ENCODE results near the gene APCDD1L. TPM values are rescaled to one million over a fixed set of nuclear protein-coding genes. Genes with fewer than 3 reads are reported as not detected.
"Not testable (repeated sequence)": the region's sequence is repeated elsewhere in the genome, so short reads cannot be mapped to it uniquely, and the experiment has no call there.

Gene APCDD1L
- total RNA-seq, 2 experiments from 2014 or later = not detected

DNA sequence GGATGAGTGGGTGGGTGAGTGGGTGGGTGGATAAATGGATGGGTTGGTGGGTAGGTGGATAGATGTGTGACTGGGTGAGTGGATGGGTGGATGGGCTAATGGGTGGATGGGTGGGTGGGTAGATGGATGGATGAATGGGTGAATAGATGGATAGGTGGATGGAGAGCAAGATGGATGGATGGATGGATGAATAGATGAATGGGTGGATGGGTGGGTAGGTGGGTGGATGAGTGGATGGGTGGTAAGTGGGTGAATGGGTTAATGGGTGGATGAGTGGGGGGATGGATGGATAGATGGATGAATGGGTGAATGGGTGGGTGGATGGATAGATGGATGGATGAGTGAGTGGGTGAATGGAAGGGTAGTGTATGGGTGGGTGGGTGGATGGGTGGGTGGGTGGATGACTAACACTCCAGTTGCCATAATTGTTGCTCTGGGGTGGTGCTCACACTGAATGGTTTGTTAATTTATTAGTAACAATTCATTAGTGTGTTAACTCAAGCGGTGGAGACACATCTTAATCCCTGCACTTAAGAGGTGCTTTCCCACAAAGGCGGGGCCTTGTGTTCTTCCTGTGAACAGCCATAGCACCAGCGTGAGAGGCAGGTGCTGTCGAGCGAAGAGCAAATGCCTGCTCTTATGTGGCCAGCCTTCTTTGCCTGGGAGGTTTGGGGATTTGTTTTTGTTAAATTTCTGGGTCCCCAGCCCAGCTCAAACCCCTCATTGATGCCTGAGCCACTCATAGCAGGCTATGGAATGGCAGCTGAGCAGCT is 4.9 kb upstream of the APCDD1L start:
- peaks cover 18% of the 10 kb centered on the region for H3K27me3 Mint-ChIP-seq (ENCODE audit: low read depth)
- no peaks in the 10 kb centered on the region for H3K36me3 Mint-ChIP-seq (ENCODE audit: low read depth)
- no peak overlapping the region for H3K4me3 Mint-ChIP-seq
- ATAC-seq = no peak
- H3K9me3 Mint-ChIP-seq (ENCODE audit: insufficient read depth) = no peaks in the 10 kb centered on the region
- CTCF ChIA-PET = no interaction called here
- no peak overlapping the region for H3K27ac Mint-ChIP-seq
- no peak for DNase-seq
- H3K4me1 Mint-ChIP-seq (ENCODE audit: low read depth) = no peaks in the 10 kb centered on the region
- POLR2A ChIA-PET = interaction anchor here (0.6 kb wide), 1 partner anchor 11 kb away, joined by 3 read pairs; no protein-coding TSS in a partner anchor

DNA sequence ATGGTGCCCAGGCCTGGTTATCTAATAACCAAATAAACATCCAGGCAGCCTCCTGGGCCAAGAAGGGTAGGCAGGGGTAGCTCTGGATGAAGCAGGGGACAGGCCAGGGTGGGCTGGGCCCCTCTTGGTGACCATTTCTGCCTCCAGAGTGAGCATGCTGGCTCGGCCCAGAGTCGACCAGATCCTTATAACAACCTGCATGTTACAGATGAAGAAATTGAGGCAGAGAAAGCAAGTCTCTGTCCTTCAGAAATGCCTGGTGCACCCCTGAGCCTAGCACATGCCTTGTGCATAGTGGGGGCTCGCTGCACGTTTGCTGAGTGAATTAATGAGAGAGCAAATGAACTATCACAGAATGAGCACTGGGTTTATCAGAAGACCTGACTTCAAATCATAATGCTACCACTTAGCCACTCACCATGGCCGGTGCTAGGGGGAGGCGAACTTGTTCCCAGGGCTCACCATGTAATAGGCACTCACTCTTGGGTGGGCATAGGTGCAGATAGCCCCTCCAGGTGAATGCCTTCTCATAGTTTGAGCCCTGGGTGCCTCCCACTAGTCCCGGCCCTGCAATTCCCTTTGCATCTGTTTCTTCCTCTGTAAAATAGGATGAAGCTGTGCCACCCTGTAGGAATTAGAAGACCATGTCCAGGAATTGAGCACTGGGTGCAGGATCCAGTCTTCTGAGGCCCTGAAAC is 3.8 kb upstream of the APCDD1L start:
- DNase-seq (no peak), ATAC-seq (no peak)
- no peak overlapping the region for H3K4me3 Mint-ChIP-seq
- ChIA-PET CTCF (no interaction called here), POLR2A (no interaction called here)
- H3K27me3 Mint-ChIP-seq (ENCODE audit: low read depth) = peaks cover 23% of the 10 kb centered on the region
- H3K4me1 Mint-ChIP-seq (ENCODE audit: low read depth) = no peaks in the 10 kb centered on the region
- H3K36me3 Mint-ChIP-seq (ENCODE audit: low read depth) = no peaks in the 10 kb centered on the region
- H3K27ac Mint-ChIP-seq = no peak overlapping the region
- no peaks in the 10 kb centered on the region for H3K9me3 Mint-ChIP-seq (ENCODE audit: insufficient read depth)

DNA sequence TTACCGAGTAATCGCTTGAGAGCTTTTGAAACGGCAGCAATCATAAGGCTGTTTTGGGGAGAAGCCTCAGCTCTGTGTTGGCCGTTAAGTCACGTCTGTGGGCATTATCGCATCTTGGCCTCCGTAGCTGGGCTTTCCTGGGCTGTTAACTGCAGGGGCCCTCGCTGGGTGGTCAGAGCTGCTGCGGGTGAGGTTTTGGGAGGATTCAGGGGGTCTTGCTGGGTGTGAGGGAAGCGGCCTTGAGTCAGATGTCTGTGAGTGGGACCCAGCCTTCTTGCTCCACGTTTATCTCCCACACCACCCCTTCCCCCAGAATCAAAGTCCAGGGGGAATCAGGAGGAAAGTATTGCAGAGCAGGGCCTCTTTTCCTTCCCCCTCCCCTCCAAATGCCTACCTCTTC is 3.2 kb upstream of the APCDD1L start:
- no peaks in the 10 kb centered on the region for H3K9me3 Mint-ChIP-seq (ENCODE audit: insufficient read depth)
- no peak overlapping the region for H3K4me3 Mint-ChIP-seq
- ChIA-PET POLR2A (no interaction called here), CTCF (no interaction called here)
- H3K4me1 Mint-ChIP-seq (ENCODE audit: low read depth) = no peaks in the 10 kb centered on the region
- no peaks in the 10 kb centered on the region for H3K36me3 Mint-ChIP-seq (ENCODE audit: low read depth)
- peaks cover 29% of the 10 kb centered on the region for H3K27me3 Mint-ChIP-seq (ENCODE audit: low read depth)
- H3K27ac Mint-ChIP-seq = no peak overlapping the region
- DNase-seq = no peak
- no peak for ATAC-seq

DNA sequence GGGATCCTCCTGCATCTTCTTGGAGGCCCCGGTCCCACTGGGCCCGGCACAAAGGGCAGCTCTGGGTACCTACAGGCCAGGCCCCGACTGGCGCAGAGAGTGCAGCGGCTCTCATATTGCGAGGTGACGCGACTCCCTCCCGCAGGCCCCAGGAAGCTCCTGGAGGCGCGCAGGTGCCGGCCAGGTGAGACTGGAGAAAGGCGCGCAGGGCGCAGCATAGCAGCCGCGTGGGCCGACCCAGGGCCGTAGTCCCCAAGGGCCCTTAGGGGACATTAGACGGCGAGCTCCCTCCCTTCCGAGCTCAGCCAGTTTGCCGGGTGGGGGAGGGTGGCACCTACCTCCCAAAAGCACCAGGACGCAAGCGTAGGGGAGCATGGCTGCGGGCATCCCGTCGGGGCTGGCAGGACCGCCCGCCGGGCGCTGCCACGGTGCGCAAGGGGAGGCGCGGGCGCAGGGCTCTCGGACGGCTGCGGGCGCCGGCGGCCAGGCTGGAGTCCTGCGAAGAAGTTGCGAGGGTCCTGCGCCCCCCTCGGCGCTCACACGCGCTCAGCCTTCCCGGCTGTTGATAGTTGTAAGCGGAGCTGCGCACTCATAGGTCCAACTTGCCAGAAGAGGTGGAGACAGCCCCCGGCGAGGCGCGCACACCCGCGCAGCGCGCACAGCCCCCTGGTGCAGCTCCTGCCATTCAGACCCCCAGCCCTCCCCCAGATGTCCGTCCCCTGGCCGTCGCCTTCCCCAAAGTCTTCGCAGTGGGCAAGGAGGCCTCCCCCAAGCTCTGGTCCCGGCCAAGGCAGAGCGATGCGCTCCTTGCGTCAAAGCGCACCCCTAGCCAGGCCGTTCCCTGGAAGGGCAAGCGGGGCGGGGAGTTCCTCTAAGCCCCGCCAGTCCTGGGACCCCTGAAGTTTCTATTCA is 622 bp downstream of the APCDD1L start:
- DNase-seq (no peak), ATAC-seq (no peak)
- no peak overlapping the region for H3K27ac Mint-ChIP-seq
- no peaks in the 10 kb centered on the region for H3K36me3 Mint-ChIP-seq (ENCODE audit: low read depth)
- no peak overlapping the region for H3K4me3 Mint-ChIP-seq
- ChIA-PET CTCF (no interaction called here), POLR2A (no interaction called here)
- no peaks in the 10 kb centered on the region for H3K4me1 Mint-ChIP-seq (ENCODE audit: low read depth)
- no peaks in the 10 kb centered on the region for H3K9me3 Mint-ChIP-seq (ENCODE audit: insufficient read depth)
- peaks cover 33% of the 10 kb centered on the region for H3K27me3 Mint-ChIP-seq (ENCODE audit: low read depth)

DNA sequence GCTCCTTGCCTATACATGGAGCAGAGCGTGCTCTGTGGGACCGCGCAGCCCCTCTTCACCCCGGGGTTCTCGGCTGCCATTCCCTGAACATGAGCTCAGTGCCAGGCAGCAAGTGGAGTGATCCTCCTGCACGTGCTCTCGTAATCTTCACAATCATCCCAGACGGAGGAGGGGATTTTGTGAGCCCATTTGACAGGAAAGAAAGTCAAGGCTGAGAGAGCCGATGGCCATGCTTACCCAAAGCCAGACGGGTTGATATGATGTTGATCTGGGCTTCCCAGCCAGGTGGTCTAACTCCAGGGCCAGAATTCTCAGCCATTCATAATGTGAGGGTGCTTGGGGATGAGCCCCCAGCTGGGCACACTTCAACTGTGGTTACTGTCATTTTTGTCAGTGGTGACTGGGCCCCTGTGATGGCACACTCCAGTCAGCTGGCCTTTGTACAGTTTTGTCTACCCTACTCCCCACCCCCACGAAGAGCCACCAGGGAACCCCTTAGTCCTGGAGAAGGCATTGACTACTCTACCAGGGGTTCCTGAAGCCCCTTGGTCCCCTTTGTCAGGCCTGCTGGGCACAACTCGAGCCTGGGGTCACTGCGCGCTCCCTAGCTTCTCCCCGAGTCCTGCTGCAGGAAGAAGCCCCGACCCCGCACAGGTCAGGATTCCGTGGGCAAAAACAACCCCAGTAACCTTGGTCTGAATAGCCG is 1.5 kb downstream of the APCDD1L start:
- CTCF ChIA-PET = no interaction called here
- H3K36me3 Mint-ChIP-seq (ENCODE audit: low read depth) = no peaks in the 10 kb centered on the region
- DNase-seq = no peak

DNA sequence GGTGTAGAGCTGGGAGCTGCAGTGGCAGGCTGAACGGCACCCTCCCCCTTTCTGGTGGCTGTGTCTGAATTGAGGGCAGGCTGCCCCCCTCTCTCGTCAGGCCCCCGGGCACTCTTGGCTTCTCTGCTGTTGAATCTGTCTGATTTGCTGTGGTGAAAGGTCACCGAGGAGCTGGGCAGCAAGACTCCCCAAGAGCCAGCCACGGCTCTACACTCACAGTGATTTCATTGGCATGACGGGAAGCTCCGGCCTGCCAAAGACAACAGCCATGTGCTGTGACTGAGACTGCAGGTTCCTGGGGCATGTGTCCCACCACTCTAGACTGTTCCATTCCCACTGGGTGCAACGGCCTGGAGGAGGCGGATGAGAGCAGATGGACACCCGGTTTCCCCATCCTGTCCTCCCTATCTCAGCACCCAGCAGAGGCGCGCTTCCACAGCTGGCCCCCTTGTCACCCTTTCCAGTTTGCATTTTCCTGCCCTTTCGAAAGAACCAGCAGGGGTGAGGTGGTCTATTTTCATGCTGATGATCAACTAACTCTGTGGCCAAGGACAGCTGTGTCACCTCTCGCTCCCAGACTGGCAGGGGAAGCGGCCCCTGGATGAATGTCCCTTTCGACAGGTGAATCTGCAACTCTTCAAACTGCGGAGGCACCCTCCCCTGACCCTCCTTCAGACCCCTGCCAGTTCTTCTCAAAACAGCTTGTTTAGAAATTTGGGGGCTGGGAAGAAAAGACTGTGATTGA is 2.2 kb downstream of the APCDD1L start:
- no peak overlapping the region for H3K4me3 Mint-ChIP-seq
- ChIA-PET CTCF (no interaction called here), POLR2A (no interaction called here)
- no peak overlapping the region for H3K27ac Mint-ChIP-seq
- H3K4me1 Mint-ChIP-seq (ENCODE audit: low read depth) = no peaks in the 10 kb centered on the region
- no peaks in the 10 kb centered on the region for H3K9me3 Mint-ChIP-seq (ENCODE audit: insufficient read depth)
- no peaks in the 10 kb centered on the region for H3K36me3 Mint-ChIP-seq (ENCODE audit: low read depth)
- DNase-seq (no peak), ATAC-seq (no peak)
- H3K27me3 Mint-ChIP-seq (ENCODE audit: low read depth) = peaks cover 33% of the 10 kb centered on the region

More for the DNA sequence above, 1.5 kb downstream of the APCDD1L start:
- ATAC-seq = no peak
- POLR2A ChIA-PET = interaction anchor here (0.6 kb wide), 1 partner anchor 406 kb away, joined by 3 read pairs; no protein-coding TSS in a partner anchor
- H3K4me3 Mint-ChIP-seq = no peak overlapping the region
- H3K4me1 Mint-ChIP-seq (ENCODE audit: low read depth) = no peaks in the 10 kb centered on the region
- no peaks in the 10 kb centered on the region for H3K9me3 Mint-ChIP-seq (ENCODE audit: insufficient read depth)
- no peak overlapping the region for H3K27ac Mint-ChIP-seq
- peaks cover 33% of the 10 kb centered on the region for H3K27me3 Mint-ChIP-seq (ENCODE audit: low read depth)

DNA sequence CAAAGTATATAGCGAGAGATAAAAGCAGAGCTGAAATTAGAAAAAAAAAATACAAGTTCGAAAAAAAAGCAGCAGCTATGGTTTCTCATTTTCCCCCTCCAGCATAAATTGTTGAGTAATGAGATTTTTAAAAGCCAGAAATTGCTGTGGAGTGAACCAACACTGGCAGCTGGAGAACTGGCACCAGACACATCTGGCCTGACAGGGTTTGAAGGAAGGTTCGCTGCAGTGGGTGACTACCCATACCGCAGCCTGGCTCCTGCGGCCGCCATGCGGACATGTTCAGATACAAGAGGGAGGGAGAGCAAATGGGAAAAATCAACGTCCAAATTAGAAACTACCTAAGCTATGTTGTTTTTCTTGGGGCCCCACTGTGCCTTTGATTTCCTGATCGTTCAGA is 3.3 kb downstream of the APCDD1L start:
- no peaks in the 10 kb centered on the region for H3K4me1 Mint-ChIP-seq (ENCODE audit: low read depth)
- H3K36me3 Mint-ChIP-seq (ENCODE audit: low read depth) = no peaks in the 10 kb centered on the region
- no peak overlapping the region for H3K4me3 Mint-ChIP-seq
- H3K27me3 Mint-ChIP-seq (ENCODE audit: low read depth) = peaks cover 29% of the 10 kb centered on the region
- H3K9me3 Mint-ChIP-seq (ENCODE audit: insufficient read depth) = peaks cover under 1% of the 10 kb centered on the region
- no peak overlapping the region for H3K27ac Mint-ChIP-seq
- ATAC-seq = no peak
- ChIA-PET CTCF (no interaction called here), POLR2A (no interaction called here)
- no peak for DNase-seq

DNA sequence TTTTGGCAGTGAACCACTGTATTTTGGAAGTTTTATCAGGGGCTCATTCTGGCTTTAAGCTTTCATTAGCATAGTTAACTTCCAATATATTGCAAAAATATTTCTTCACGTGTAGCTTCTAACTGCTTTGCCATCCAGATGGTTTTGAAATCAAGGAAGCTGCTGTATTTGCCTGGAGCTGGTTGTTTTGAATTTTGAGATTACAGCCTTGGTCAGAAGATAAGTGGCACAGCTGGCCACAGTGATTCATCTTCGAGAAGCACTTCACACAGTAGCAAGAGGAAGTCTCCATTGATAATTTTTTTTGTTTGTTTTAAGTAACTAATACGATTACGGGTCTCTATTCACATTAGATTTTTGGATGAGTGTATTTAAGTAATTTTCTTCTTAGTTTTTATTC is 3.8 kb downstream of the APCDD1L start:
- H3K4me3 Mint-ChIP-seq = no peak overlapping the region
- POLR2A ChIA-PET = no interaction called here

DNA sequence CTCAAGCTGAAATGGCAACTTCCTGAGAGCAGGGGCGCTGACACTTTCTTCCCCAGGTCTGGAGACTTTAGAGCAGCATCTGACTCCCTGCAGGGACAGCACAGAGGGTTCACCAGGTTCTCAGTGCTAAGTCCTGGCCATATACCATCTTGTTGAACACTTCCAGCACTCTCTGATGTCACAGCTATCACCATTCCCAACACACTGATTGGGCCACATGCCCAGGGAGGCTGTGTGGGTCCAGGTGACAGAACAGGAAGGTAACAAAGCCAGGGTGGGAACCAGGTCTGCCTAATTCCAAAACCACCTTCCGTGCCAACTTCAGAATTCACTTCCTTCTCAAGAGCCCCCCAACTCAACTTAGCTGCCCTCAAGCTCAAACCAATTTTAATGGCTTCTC is 4.3 kb downstream of the APCDD1L start:
- POLR2A ChIA-PET = no interaction called here
- Mint-ChIP-seq H3K27me3 (ENCODE audit: low read depth) (peaks cover 23% of the 10 kb centered on the region), H3K27ac (no peak overlapping the region), H3K4me3 (no peak overlapping the region), H3K36me3 (ENCODE audit: low read depth) (no peaks in the 10 kb centered on the region), H3K9me3 (ENCODE audit: insufficient read depth) (peaks cover 10% of the 10 kb centered on the region), H3K4me1 (ENCODE audit: low read depth) (no peaks in the 10 kb centered on the region)
- ATAC-seq = no peak
- no peak for DNase-seq
- CTCF ChIA-PET = no interaction called here

More for the DNA sequence above, 3.8 kb downstream of the APCDD1L start:
- Mint-ChIP-seq H3K9me3 (ENCODE audit: insufficient read depth) (peaks cover 6% of the 10 kb centered on the region), H3K27ac (no peak overlapping the region), H3K27me3 (ENCODE audit: low read depth) (peaks cover 27% of the 10 kb centered on the region), H3K36me3 (ENCODE audit: low read depth) (no peaks in the 10 kb centered on the region), H3K4me1 (ENCODE audit: low read depth) (no peaks in the 10 kb centered on the region)
- ATAC-seq (no peak), DNase-seq (no peak)
- CTCF ChIA-PET = no interaction called here

DNA sequence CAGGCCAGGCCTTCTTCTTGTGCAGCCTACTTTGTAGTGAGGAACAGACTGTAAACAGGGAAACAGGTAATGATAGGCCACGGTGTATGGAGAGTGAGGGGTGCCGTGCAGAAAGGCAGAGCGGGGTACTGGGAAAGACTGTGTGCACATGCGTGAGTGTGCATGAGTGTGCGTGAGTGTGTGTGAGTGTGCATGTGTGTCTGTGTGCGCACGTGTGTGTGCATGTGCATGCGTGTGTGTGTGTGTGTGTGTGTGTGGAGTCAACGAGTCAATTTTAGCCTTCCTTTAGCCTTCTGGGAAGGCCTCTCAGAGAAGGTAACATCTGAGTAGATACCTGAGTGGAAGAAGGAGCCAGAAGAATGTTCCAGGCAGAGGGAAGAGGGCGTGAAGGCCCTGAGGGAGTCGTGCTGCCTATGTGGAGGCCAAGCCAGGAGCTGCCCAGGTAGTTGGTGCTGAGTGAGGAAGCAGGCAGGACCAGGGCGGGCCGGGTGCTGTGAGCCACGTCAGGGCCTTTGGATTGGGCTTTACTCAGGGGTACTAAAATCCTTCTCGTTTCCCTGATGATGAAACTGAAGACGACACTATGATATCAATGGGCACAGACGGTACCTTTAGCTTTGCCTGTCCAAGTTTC is 6.3 kb downstream of the APCDD1L start:
- Mint-ChIP-seq H3K4me3 (no peak overlapping the region), H3K27ac (no peak overlapping the region), H3K36me3 (ENCODE audit: low read depth) (no peaks in the 10 kb centered on the region), H3K4me1 (ENCODE audit: low read depth) (no peaks in the 10 kb centered on the region), H3K9me3 (ENCODE audit: insufficient read depth) (peaks cover 15% of the 10 kb centered on the region), H3K27me3 (ENCODE audit: low read depth) (peaks cover 9% of the 10 kb centered on the region)
- POLR2A ChIA-PET = no interaction called here
- DNase-seq = no peak
- no peak for ATAC-seq
- CTCF ChIA-PET = no interaction called here

DNA sequence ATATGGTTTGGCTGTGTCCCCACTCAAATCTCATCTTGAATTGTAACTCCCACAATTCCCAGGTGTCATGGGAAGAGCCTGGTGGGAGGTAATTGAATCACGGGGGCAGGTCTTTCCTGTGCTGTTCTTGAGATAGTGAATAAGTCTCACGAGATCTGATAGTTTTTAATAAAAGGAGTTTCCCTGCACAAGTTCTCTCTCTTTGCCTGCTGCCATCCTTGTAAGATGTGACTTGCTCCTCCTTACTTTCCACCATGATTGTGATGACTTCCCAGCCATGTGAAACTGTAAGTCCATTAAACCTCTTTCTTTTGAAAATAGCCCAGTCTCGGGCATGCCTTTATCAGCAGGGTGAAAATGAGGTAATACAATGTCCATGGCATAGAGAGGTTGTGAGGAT is 8.2 kb downstream of the APCDD1L start:
- H3K4me3 Mint-ChIP-seq; DNase-seq; CTCF ChIA-PET; H3K27ac Mint-ChIP-seq; H3K27me3 Mint-ChIP-seq (ENCODE audit: low read depth); H3K36me3 Mint-ChIP-seq (ENCODE audit: low read depth); POLR2A ChIA-PET; ATAC-seq; H3K4me1 Mint-ChIP-seq (ENCODE audit: low read depth): not testable (repeated sequence)
- H3K9me3 Mint-ChIP-seq (ENCODE audit: insufficient read depth) = peaks cover 15% of the 10 kb centered on the region
